Activated CD4-positive, CD25-positive, alpha-beta regulatory T cell treated with anti-CD3 and anti-CD28 coated beads, Interleukin-2, amount 50 U/mL, for 24 hours (primary cell): ENCODE results near the gene CD207.

ENCODE experiments used
- ATAC-seq, 2 donors: fragments of 150-1000 bp; cut with Tn5 transposase; one replicate each; pipeline ENCODE4 v1.10.0; 2021; ENCODE audit warnings: mild to moderate bottlenecking in 1 of 2, moderate library complexity in 1 of 2

Gene CD207

DNA sequence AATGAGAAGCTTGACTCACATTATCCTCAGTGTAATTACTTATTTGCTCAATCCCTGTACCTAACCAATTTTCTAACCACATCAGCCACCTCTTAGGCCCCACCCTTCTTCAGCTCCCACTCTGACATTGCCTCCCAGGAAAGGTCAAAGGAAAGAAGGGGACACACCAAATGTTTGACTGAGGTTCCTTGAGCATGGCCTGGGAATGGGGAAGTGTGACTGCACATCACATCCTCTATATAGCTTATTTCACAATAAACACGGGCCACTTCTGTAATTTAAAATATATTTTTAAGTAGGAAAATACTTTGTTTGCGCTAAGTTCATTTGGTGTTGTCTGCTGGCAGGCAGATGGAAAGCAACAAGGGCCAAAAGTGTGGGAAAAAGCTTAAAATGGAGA lies 42.2 kb downstream of the CD207 start:
- no peak for ATAC-seq

GRCh38 chr2:70790136-70790828 lies 45.3 kb downstream of the CD207 start, which contains the start of gene FIGLA:
TSS of gene FIGLA (minus strand) at chr2:70790643. CDS start at chr2:70790638, 5 bp downstream.
- no peak for ATAC-seq

DNA sequence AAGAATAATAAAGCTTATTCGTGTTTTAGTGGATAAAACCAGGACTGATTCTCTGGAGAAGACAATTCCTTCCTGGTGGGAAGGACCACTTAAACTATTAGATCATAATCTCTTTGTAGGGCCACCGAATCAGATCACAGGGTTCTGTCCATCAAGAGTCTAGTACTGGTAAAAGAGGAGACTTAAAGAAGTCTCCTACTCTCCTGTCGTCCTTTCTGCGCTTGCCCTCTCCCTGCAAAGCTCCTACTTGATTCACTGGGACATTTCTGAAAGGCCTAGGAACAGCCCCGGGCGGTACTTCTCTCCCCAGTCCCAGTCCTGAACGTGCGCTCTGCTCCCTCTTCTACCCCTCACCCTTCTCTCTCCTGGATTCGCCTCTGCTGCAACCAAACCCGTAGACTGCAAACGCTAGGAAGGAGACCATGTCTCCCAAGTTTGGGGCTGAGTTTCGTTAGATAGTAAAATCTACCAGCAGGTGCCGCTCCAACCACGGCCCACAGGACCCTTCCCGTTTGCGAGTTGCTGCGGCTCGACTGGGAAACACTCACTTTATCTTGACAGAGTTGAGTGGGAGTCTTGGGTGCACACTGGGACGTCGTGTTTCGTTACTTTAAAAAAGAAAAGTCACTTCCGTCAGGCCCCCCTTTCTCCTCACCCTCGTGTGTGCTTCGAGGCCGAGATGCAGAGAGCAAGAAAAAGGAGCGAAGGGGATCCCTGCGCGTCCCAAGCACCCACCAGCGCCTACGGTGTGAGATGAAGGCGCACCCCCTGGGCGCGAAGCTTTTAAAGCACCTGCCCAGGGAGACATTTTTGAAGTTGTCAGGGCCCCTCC lies 46.1 kb downstream of the CD207 start:
- ATAC-seq = peak; percentile 32 to 49

DNA sequence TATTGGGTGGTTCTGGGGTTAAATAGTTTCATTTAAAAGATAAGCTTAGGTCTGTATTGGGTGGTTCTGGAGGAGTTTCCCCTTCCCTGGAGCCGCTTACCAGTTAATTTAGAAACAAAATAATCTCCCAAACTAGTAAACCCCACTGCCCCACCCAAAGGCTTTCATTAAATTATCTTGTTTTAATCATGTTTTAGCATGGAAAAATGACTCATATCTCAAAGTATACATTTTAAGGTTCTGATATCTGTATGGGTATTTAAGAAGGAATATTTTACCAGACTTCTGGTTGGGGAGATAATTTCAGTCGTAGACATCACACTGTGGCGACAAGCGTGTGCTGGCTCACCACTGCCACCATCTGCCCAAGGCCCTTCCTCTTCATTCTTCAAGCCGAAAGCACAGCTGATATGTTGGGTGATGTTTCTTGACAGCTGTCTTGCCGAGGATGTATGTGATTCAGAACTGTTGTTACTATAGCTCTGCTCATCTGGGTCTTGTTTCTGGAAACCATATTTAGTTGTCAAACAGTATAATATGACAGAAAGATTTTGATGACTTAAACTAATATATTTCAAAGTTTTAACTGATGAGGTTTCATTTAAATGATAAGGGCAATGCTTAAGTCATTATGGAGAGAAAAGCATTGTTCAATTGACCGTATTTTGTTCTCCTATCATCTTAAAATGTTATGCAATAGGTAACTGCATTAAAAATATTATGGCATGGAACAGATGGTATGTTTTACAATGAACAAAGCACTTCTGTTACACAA lies 50.3 kb downstream of the CD207 start:
- ATAC-seq = peak; percentile 44 to 58

DNA sequence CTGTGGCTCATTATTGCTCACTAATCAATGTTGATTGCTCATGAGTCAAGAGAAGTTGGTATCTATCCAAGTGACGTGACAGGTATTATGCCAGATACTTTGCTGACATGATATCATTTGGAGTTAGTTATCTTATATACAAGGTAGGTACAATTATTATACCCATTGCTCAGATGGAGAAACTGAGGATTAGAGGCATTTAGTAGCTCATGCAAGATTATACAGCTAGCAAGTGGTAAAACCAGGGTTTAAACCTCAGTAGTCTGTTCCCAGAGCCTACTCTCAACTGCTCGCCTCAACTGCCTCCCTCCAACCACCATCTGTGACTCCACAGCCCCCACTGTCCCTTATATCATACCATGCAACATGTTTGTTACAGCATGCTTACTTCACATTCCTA lies 51.3 kb downstream of the CD207 start:
- no peak for ATAC-seq
